Stimulated activated CD4-positive, alpha-beta T cell treated with anti-CD3 and anti-CD28 coated beads, TNF-alpha, amount 100 ng/mL, for 1 hour (primary cell): ENCODE results near the gene PSENEN.
"Not testable (repeated sequence)": the region's sequence is repeated elsewhere in the genome, so short reads cannot be mapped to it uniquely, and the experiment has no call there.

ENCODE experiments used
- DNase-seq, 3 donors: peaks; one replicate each; pipeline ENCODE4 v3.0.0-alpha.2; 2020; ENCODE audit warnings: low read depth in 3 of 3, low spot score in 1 of 3

PSENEN gene

DNA sequence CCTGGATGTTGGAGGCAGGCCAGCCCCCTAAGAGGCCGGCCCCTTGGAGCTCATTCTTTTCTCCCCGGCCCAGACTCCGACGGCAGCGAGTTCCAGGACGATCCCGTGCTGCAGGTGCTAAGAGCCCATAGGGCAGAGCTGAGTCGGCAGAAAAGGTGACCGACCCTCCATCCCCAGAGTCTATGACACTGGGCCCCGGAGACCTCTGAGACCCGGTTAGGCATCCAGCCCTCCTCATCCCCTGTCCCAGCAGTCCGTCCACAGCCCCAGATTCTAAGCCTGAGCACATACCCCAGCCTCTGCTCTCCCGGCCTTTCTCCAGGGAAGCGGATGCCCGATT lies 22.6 kb downstream of the PSENEN start:
- no peak for DNase-seq

DNA sequence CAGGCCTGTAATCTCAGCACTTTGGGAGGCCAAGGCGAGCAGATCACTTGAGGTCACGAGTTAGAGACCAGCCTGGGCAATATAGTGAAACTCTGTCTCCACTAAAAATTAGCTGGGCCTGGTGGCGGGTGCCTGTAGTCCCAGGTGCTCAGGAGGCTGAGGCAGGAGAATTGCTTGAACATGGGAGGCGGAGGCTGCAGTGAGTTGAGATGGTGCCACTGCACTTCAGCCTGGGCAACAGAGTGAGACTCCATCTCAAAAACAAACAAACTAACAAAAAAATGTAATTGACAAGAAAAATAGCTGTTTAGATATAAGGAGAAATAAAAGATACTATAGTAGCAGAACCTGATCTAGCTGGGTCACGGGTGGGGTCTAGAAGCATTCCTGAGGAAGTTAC lies 26.9 kb downstream of the PSENEN start:
- not testable (repeated sequence) for DNase-seq

DNA sequence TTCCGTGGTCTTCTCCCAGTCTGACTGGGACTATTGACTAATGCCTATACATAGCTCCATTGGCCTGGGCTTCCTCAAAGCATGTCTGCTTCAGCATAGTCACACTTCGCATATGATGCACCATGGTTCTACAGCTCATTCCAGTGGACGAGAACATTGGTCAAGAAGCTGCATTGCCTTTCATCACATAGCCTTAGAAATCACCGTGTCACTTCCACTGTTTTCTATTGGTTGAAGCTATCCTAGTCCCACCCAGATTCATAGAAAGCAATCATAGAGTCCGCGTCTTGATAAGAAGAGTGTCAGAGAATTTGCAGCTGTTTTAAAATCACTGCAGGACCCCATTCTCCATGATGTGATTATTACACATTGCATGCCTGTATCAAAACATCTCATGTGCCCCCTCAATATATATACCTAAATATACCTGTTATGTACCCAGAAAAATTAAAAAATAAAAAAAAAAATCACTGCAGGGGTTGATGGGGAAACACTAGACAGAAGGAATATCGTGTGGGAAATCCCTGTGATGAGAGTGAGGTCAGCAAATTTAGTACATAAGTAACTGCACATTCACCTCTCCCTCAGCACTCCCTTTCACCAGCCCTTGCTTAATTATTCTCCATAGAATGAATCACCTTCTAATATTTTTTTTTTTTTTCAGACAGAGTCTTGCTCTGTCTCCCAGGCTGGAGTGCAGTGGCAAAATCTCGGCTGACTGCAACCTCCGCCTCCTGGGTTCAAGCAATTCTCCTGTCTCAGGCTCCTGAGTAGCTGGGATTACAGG lies 27.8 kb downstream of the PSENEN start:
- DNase-seq, result no peak

DNA sequence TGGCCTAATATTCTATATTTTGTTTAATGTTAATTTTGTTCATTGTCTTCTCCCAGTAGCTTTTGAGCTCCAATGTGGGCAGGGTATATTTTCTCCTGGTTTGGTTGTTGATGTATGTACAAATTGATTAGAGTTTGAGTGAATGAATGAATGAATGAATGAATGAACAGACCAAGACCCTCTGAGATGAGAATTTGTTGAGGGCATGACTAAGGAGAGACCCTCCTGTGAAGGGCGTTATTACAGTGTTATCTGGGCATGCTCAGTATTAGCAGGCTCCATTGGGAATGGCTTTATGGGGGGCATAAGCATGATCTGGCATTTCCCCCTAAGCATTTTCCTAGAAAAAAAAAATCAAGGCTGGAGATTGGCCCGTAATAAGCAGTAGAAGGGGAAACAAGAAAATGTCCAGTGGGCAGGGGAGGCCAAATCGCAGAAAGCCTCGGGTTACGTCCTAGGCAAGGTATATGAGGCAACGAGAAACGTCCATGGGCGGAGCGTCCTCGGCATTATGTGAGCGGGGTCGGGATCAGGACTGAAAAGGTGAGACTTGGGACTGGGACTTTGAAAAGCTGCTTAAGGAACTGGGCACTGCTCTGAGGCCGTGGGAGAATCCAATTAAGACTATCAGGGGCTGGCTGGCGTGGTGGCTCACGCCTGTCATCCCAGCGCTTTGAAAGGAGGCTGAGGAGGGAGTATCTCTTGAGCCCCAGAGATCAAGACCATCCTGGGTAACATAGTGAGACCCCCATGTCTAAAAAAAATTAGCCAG lies 29.0 kb downstream of the PSENEN start:
- no peak for DNase-seq

DNA sequence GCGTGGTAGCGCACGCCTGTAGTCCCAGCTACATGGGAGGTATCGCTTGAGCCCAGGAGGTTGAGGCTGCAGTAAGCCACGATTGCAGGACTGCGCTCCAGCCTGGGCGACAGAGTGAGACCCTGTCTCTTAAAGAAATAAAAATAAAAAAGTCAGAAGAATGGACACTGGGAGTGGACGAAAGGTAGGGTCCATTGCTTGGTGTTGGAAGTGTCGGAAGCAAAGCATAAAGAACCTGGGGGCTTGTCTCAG lies 29.5 kb downstream of the PSENEN start:
- no peak for DNase-seq

DNA sequence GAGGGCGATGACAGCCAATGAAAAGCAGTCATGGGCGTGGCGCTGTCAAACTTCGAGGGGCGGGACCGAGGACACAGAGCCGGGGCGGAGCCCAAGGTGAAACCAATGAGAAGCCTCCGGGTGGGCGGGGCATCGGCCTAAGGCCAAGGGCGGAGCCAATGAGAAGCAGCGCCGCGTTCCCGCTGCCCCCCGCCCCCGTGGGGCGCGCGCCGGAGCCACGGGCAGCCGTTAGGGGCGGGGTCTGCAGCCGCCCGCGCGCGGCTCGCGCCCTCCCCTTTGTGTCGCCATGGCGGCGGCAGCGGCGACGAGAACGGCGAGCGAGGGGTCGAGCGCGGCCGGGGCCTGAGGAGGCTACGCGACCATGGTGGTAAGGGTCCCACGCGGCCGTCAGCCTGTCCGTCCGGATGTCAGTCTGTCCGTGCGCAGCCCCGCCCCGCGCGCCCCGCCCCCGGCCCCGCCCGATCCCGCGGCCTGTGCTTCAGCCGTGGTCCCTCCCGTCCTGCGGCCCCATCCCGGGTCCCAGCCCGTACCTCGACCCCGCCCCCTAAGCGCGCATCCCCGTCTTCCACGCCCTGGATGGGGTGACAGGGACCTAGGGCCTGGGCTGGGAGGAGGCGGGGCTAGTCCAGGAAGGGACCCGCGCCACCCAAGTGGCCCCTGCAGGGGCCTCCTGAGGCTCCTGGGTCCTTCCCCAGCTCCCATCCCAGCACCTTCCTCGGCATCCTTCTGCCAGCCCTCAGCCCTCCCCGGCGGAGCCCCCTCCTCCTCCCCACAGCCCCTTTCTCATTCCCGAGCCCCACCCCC lies 30.0 kb downstream of the PSENEN start, which contains the start of gene ARHGAP33:
Gene ARHGAP33 (plus strand): TSS at position 267 of the 804 bp plus-strand sequence. CDS start 95 bp downstream, at position 362.
- peak; percentile 95 to 97 (median 96) for DNase-seq

DNA sequence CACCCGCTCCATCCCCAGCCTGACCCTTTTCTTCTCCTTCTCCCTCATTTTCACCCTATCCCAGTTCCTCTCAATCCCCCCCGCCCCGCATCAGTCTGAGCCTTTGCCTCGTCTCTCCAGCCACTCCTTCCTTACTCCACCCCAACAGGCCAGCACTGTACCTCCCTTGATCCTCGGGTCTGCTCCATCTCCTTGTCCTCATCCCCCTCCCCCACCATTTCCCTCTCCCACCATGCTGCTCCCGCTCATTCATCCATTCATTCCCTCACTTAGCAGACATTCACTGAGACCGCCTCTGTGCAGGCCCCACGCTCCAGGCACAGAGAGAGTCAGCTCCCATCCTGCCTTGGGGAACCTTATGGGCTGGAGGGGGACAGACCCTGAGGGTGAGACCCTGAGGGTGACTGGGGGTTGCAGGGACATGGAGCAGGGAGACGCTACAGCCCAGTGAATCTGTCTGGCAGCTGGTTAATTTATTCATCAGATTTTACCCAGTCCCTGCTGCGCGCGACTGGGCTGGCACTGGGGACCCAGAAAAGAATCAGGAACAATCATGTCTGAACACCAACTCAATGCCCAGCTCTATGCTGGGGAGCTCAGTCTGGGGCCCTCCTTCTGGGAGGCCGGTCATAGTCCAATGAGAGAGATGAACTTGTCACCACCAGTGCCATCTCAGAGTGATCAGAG lies 30.8 kb downstream of the PSENEN start:
- DNase-seq, result no peak

DNA sequence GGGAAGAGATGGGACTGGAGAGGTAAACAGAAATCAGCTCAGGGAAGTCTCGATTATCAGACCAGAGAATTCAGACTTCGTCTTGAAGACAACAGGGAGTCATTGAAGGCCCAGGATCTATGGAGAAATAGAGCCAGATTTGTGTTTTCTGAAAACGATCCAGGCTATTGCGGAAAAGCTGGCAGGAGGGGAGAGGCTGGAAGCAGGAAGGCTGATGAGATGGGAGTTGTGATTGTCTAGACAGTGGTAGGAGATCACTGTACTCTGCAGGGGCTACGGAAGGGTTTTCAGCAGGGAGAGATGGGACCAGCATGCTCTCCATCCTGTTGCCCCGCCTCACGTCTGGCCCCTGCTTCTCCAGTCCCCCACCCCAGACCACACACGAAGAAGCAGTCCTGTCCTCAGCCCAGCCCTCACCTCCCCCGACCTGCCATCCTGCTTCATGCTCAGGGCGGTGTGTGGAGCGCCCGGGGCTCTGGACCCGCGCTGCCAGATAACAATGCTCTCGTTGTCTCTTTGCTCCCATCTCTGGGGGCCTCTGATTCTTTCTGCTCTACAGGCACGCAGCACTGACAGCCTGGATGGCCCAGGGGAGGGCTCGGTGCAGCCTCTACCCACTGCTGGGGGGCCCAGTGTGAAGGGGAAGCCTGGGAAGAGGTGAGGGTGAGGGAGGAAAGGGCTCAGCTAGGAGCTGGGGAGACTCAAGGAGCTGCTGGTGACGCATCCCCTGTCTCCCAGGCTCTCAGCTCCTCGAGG lies 31.8 kb downstream of the PSENEN start:
- no peak for DNase-seq

DNA sequence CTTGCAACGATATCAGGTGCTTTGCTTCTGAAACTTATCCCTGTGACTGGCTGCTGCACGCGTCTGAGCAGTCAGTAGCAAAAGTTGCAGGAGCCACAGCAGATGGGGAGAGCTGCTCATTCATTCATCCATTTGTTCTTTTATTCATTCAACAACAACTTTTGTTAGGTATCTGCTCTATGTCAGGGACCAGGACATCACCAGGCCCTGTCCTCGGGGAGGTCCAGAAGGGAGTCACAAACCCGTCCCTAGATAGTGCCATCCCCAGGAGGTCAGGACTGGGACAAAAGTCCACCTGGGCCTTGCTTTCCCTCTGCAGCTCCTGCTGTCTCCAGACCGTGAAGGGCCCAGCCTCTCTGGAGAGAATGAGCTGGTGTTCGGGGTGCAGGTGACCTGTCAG lies 32.5 kb downstream of the PSENEN start:
- DNase-seq, result no peak

DNA sequence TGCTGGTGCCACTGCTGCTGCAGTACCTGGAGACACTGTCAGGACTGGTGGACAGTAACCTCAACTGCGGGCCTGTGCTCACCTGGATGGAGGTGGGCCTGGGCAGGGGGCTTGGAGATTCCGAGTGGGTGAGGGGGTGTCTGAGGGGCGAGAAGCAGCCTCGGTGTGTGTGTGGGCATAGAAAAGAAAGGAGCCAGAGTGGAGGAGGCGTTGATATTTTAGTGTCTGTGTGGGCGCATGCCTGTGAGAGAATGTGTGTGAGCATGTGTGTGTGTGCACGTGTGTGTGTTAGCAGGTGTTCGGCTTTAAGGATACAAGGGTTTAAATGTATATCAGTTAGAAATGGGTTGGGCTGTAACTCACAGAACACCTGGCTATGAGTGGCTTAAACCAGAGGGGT lies 33.6 kb downstream of the PSENEN start:
- no peak for DNase-seq

DNA sequence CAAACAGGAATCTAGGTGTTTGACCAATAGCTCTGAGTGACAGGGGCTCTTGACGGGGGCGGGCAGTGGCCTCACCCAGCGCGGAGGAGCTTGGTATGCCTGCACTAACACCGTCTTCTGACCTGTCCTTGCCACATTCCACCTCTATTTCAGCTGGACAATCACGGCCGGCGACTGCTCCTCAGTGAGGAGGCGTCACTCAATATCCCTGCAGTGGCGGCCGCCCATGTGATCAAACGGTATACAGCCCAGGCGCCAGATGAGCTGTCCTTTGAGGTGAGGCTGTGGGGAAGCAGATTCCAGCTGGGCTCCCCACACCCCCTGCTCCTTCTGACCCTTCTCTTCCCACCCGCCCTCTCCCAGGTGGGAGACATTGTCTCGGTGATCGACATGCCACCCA lies 34.6 kb downstream of the PSENEN start:
- no peak for DNase-seq

DNA sequence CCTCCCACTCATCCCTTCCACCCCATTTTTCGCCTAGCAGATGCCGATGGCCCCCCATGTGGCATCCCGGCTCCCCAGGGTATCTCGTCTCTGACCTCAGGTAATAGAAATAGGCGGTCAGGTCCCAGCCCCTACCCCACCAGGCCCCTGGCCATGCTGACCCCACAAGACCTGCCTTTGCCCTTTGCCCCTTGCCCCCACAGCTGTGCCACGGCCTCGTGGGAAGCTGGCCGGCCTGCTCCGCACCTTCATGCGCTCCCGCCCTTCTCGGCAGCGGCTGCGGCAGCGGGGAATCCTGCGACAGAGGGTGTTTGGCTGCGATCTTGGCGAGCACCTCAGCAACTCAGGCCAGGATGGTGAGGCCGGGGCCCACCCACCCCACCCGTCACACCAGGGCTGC lies 35.3 kb downstream of the PSENEN start:
- DNase-seq, result no peak

DNA sequence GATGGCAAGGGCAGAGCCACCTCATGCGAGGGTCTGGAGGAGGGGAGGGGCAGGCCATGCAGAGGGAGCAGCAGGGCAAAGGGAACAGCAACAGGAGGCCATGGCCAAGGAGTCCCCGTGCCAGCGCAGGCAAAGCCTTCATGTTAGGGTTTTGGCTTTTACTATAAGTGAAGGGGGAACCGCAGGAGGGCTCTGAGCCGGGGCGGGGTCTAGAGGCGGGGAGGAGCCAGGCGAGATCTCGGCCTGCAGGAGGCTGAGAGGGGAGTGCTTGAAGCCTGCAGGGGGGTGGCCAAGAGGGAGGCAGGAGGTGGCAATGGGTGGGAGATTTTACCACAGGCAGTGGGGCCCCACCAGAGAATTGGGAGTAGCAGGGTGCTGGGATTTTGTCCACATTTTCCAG lies 36.2 kb downstream of the PSENEN start:
- no peak for DNase-seq

DNA sequence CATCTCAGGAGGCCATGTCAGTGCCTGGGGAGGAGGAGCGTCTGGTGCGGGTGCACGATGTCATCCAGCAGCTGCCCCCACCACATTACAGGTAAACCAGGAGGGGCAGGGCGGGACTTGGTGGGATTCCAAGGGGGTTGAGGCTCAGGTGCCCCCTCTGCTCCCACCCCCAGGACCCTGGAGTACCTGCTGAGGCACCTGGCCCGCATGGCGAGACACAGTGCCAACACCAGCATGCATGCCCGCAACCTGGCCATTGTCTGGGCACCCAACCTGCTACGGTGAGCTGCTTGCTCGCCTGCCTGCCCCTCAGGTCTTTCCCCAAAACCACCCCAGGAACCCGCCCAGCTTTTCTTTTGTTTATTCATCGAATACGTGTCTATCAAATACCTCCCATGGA lies 37.1 kb downstream of the PSENEN start:
- no peak for DNase-seq

DNA sequence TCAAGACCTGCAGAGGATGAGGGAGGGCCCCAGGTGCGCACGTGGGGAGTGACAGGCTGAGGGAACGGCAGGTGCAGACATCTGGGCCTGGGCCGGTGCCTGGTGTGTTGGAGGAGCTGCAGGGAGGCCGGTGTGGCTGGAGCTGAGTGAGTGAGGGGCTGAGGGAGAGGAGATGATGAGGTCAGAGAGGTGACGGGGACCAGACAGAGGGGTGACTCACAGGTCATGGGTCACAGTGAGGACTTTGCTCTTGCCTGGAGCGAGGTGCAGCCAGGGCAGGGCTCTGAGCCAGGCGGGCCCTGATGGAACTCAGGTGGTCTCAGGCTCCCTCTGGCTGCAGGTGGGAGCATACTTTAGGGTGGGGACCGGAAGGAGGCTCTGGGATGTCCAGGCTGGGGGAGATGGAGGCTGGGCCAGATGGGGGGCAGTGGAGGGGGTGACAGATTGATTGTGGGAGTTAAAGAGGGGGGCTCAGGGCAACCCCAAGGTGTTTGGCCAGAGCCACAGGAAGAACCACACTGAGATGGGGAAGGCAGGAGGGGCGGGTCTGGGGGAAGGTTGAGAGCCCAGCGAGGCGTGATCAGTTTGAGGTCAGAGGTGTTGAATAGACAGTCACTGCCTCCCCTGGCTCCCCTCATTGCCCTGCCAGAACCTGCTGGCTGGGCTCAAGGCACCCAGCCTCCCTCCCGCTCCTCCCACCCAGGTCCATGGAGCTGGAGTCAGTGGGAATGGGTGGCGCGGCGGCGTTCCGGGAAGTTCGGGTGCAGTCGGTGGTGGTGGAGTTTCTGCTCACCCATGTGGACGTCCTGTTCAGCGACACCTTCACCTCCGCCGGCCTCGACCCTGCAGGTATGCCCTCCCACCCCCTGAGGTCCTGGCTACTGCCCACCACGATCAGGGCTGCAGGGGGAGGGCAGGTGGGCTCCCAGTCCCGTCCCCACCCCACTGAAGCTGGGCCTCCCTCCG lies 38.3 kb downstream of the PSENEN start:
- no peak for DNase-seq

DNA sequence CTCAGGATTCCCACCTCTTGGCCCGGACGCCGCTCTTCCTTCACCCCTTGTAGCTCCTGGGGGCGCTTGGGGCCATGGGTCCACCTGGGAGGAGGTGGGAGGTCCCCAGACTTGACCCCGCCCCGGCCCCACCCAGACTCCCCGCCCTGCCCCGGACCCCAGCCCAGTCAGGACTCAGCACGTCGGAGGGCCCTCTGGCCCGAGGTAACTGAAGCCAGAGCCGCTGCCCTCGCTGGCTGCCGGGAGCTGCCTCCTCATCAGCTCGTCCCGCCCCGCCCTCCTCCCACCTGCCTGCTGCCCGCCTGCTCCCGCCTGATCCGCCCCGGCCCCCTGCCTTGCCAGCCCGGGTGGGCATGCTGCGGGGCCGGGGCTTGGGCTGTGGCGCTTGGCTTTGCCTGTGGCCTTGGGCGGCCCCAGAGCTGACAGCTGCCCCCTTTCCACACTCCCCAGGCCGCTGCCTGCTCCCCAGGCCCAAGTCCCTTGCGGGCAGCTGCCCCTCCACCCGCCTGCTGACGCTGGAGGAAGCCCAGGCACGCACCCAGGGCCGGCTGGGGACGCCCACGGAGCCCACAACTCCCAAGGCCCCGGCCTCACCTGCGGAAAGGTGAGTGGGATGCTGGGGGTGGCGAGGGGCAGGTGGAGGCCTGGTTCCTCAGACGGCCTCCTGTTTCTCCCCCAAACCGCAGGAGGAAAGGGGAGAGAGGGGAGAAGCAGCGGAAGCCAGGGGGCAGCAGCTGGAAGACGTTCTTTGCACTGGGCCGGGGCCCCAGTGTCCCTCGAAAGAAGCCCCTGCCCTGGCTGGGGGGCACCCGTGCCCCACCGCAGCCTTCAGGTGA lies 39.3 kb downstream of the PSENEN start:
- no peak for DNase-seq

DNA sequence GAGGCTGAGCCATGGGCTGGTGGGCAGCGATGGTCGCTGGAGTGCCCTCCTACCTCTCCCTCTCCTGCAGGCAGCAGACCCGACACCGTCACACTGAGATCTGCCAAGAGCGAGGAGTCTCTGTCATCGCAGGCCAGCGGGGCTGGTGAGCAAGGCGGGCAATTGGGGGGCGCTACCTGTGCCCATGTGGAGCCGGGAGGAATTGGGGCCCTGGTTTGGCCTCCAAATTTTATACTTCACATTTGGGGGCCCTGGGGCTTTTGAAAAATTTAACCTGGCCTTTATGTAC lies 39.8 kb downstream of the PSENEN start:
- DNase-seq, result no peak

DNA sequence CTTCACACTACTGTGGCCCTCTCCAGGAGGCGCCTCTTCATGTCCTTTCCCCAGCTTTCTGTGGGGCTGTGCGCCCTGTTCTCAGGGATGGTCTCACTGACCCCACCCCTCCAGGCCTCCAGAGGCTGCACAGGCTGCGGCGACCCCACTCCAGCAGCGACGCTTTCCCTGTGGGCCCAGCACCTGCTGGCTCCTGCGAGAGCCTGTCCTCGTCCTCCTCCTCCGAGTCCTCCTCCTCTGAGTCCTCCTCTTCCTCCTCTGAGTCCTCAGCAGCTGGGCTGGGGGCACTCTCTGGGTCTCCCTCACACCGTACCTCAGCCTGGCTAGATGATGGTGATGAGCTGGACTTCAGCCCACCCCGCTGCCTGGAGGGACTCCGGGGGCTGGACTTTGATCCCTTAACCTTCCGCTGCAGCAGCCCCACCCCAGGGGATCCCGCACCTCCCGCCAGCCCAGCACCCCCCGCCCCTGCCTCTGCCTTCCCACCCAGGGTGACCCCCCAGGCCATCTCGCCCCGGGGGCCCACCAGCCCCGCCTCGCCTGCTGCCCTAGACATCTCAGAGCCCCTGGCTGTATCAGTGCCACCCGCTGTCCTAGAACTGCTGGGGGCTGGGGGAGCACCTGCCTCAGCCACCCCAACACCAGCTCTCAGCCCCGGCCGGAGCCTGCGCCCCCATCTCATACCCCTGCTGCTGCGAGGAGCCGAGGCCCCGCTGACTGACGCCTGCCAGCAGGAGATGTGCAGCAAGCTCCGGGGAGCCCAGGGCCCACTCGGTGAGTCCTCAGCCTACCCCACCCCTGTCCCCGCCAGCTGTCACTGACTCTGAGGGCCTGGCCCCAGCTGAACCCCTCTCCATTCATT lies 41.1 kb downstream of the PSENEN start:
- no peak for DNase-seq
